Effector CD8-positive, alpha-beta T cell (primary cell): ENCODE data around the gene FBXO17.
"Not testable (repeated sequence)": the region's sequence is repeated elsewhere in the genome, so short reads cannot be mapped to it uniquely, and the experiment has no call there.

Experiments
- DNase-seq: peaks from one replicate; lab custom pipeline; 2025; lab: John Stamatoyannopoulos, UW
- total RNA-seq, 4 experiments: gene quantifications; one replicate each; lab custom pipeline; 2026; lab: John Stamatoyannopoulos, UW

Gene FBXO17
- 0 to 2.5 (median 0.04) reads per million in 4 experiments for total RNA-seq

- no peak for DNase-seq
Measured at GRCh38 chr19:38975214-38975860, at the start of gene FBXO17. Gene FBXO17 (minus strand): TSS chr19:38975742. CDS start chr19:38950319, 25,423 bp downstream.

- DNase-seq = no peak
Measured at GRCh38 chr19:39024875-39025641, 49.5 kb upstream of the FBXO17 start.

GRCh38 chr19:39021063-39021462 lies 45.5 kb upstream of the FBXO17 start:
- DNase-seq = no peak

GRCh38 chr19:39017646-39018045 lies 42.1 kb upstream of the FBXO17 start:
- DNase-seq = no peak

- DNase-seq = no peak
Measured at GRCh38 chr19:39017026-39017425, 41.5 kb upstream of the FBXO17 start.

GRCh38 chr19:39014037-39014436 lies 38.5 kb upstream of the FBXO17 start:
- no peak for DNase-seq

- DNase-seq = no peak
Measured at GRCh38 chr19:39009001-39009400, 33.5 kb upstream of the FBXO17 start.

GRCh38 chr19:39008137-39008536 lies 32.6 kb upstream of the FBXO17 start:
- DNase-seq = no peak

GRCh38 chr19:39007096-39007495 lies 31.6 kb upstream of the FBXO17 start:
- no peak for DNase-seq

- DNase-seq = no peak
Measured at GRCh38 chr19:39004403-39004802, 28.9 kb upstream of the FBXO17 start.

GRCh38 chr19:39003796-39004195 lies 28.3 kb upstream of the FBXO17 start:
- no peak for DNase-seq

- no peak for DNase-seq
Measured at GRCh38 chr19:39003188-39003587, 27.6 kb upstream of the FBXO17 start.

- DNase-seq = no peak
Measured at GRCh38 chr19:39001041-39001440, 25.5 kb upstream of the FBXO17 start.

GRCh38 chr19:38997576-38997975 lies 22.0 kb upstream of the FBXO17 start:
- DNase-seq = not testable (repeated sequence)

GRCh38 chr19:38993271-38993670 lies 17.7 kb upstream of the FBXO17 start:
- DNase-seq = no peak

- no peak for DNase-seq
Measured at GRCh38 chr19:38990949-38991697, 15.6 kb upstream of the FBXO17 start.

- not testable (repeated sequence) for DNase-seq
Measured at GRCh38 chr19:38989614-38990013, 14.1 kb upstream of the FBXO17 start.

GRCh38 chr19:38989066-38989605 lies 13.6 kb upstream of the FBXO17 start:
- DNase-seq = no peak

- DNase-seq = not testable (repeated sequence)
Measured at GRCh38 chr19:38988627-38989026, 13.1 kb upstream of the FBXO17 start.

- not testable (repeated sequence) for DNase-seq
Measured at GRCh38 chr19:38987745-38988144, 12.2 kb upstream of the FBXO17 start.

GRCh38 chr19:38985262-38985661 lies 9.7 kb upstream of the FBXO17 start:
- DNase-seq = no peak
